Measurements from ENCODE around the gene HSD11B1. TPM values are rescaled to one million over a fixed set of nuclear protein-coding genes. Genes with fewer than 3 reads are reported as not detected.

The HSD11B1 gene
- total and polyA plus RNA-seq, 3 donors from 2014 or later: 17.6 to 19.5 (median 18.0) TPM

DNA sequence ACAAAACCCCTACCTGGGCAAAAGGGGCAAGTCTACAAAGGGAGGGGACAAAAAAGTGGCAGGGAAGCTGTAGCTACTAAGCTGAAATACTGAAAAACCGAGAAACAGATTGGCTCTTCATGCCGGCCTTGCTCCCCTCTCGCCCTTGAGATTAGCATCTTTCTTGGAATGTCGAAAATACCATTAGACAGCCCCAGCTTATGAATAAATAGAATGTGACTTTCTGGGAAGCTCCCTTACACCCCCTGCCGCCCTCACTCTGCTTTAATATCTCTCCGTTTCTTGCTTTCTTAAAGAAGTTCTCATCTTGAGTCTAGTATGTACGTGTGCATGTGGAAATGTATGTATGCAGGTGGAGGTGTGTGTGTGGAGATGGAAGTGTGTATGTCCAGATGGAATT is 65.3 kb downstream of the HSD11B1 start:
- Histone ChIP-seq H3K4me1 (peaks cover 17% of the 10 kb centered on the region), H3K9me3 (no peaks in the 10 kb centered on the region), H3K27me3 (no peaks in the 10 kb centered on the region), H3K27ac (peak overlapping the region; percentile 29 to 54), H3K36me3 (ENCODE audit: low read depth, missing control alignments) (no peaks in the 10 kb centered on the region), H3K4me3 (no peak overlapping the region)
- DNase-seq: no peak
- WGBS, 2 donors: 40 to 51% methylated on average over 7 of the region's 7 CpGs
- intact Hi-C loops (cut with DNase I; ENCODE audit: low total_unique reads): no loop called here
- no peak for TF ChIP-seq CTCF (IDR thresholded peaks at IDR 0.05)
- TF ChIP-seq POLR2A (IDR thresholded peaks at IDR 0.05): no peak

DNA sequence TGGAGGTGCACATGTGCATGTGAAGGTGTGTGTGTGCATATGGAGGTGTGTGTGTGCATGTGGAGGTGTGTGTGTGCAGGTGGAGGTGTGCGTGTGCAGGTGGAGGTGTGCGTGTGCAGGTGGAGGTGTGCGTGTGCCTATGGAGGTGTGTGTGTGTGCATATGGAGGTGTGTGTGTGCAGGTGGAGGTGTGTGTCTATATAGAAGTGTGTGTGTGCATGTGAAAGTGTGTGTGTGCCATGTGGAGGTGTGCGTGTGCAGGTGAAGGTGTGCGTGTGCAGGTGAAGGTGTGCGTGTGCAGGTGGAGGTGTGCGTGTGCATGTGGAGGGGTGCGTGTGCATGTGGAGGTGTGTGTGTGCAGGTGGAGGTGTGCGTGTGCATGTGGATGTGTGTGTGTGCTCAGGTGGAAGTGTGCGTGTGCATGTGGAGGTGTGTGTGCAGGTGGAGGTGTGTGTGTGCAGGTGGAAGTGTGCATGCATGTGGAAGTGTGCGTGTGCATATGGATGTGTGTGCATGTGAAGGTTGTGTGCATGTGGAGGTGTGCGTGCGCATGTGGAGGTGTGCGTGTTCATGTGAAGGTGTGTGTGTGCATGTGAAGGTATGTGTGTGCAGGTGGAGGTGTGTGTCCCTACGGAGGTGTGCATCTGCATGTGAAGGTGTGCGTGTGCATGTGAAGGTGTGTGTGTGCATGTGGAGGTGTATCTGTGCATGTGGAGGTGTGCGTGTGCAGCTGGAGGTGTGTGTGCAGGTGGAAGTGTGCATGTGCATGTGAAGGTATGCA is 66.2 kb downstream of the HSD11B1 start:
- Histone ChIP-seq H3K27me3 (no peaks in the 10 kb centered on the region), H3K27ac (no peak overlapping the region), H3K36me3 (ENCODE audit: low read depth, missing control alignments) (no peaks in the 10 kb centered on the region), H3K4me1 (peaks cover 17% of the 10 kb centered on the region), H3K4me3 (no peak overlapping the region), H3K9me3 (no peaks in the 10 kb centered on the region)
- 73 to 78% methylated on average over 17 of the region's 17 CpGs for WGBS, 2 donors
- no peak for TF ChIP-seq CTCF (IDR thresholded peaks at IDR 0.05)
- TF ChIP-seq POLR2A (IDR thresholded peaks at IDR 0.05): no peak
- intact Hi-C loops (cut with DNase I; ENCODE audit: low total_unique reads): no loop called here
- DNase-seq: no peak

- 35 to 58% methylated on average over 6 of the region's 6 CpGs for WGBS, 2 donors
- H3K4me1 ChIP-seq: peaks cover 17% of the 10 kb centered on the region
- no peaks in the 10 kb centered on the region for H3K36me3 ChIP-seq (ENCODE audit: low read depth, missing control alignments)
- no peaks in the 10 kb centered on the region for H3K9me3 ChIP-seq
- DNase-seq: no peak
- H3K4me3 ChIP-seq: no peak overlapping the region
- intact Hi-C loops (cut with DNase I; ENCODE audit: low total_unique reads): no loop called here
- no peak for TF ChIP-seq POLR2A (IDR thresholded peaks at IDR 0.05)
- TF ChIP-seq CTCF (IDR thresholded peaks at IDR 0.05): no peak
- H3K27ac ChIP-seq: no peak overlapping the region
- no peaks in the 10 kb centered on the region for H3K27me3 ChIP-seq
Measured at GRCh38 chr1:209772126-209772525, 67.5 kb downstream of the HSD11B1 start.

GRCh38 chr1:209774592-209774991 is 69.9 kb downstream of the HSD11B1 start:
- TF ChIP-seq POLR2A (IDR thresholded peaks at IDR 0.05): no peak
- no peak for TF ChIP-seq CTCF (IDR thresholded peaks at IDR 0.05)
- intact Hi-C loops (cut with DNase I; ENCODE audit: low total_unique reads): no loop called here
- WGBS, 2 donors: 82 to 92% methylated on average over 1 of the region's 1 CpG

GRCh38 chr1:209775678-209776077 is 71.0 kb downstream of the HSD11B1 start:
- Histone ChIP-seq H3K4me3 (no peak overlapping the region), H3K4me1 (no peaks in the 10 kb centered on the region), H3K27me3 (no peaks in the 10 kb centered on the region), H3K36me3 (ENCODE audit: low read depth, missing control alignments) (no peaks in the 10 kb centered on the region), H3K27ac (no peak overlapping the region), H3K9me3 (no peaks in the 10 kb centered on the region)
- no peak for DNase-seq
- TF ChIP-seq CTCF (IDR thresholded peaks at IDR 0.05): no peak
- TF ChIP-seq POLR2A (IDR thresholded peaks at IDR 0.05): no peak
- 66 to 77% methylated on average over 2 of the region's 2 CpGs for WGBS, 2 donors
- intact Hi-C loops (cut with DNase I; ENCODE audit: low total_unique reads): no loop called here

More at GRCh38 chr1:209774592-209774991, 69.9 kb downstream of the HSD11B1 start:
- Histone ChIP-seq H3K4me1 (peaks cover 6% of the 10 kb centered on the region), H3K9me3 (no peaks in the 10 kb centered on the region), H3K4me3 (no peak overlapping the region), H3K27me3 (no peaks in the 10 kb centered on the region), H3K36me3 (ENCODE audit: low read depth, missing control alignments) (no peaks in the 10 kb centered on the region), H3K27ac (no peak overlapping the region)
- DNase-seq: no peak

Data from testis (tissue), 3 donors.